GM18505 (cell line): Measurements from ENCODE around the gene HEATR1.

Experiments used
- ATAC-seq: cut with Tn5 transposase; IDR thresholded peaks from one replicate; pipeline ENCODE4 v1.9.1; 2021; ENCODE audit not compliant: unreplicated experiment
- POLR2A ChIP-seq: IDR thresholded peaks from 4 replicates; pipeline ENCODE4 v1.6.1; 2011; ENCODE audit warnings: borderline replicate concordance; ENCODE audit not compliant: insufficient read depth, insufficient read length; ENCODE audit errors: extremely low read depth

The HEATR1 gene

GRCh38 chr1:236603991-236604904, at the start of gene HEATR1:
Gene HEATR1, minus strand, starts transcription at chr1:236604516. Its CDS starts 421 bp downstream, at chr1:236604095.
- TF ChIP-seq POLR2A, result peak; percentile 88

GRCh38 chr1:236645016-236645680, 40.8 kb upstream of the HEATR1 start:
- ATAC-seq, result no peak
- TF ChIP-seq POLR2A, result no peak

More at GRCh38 chr1:236603991-236604904, at the start of gene HEATR1:
- peak; percentile 94 for ATAC-seq

- TF ChIP-seq POLR2A, result no peak
- no peak for ATAC-seq
Observed at GRCh38 chr1:236642763-236643162, 38.4 kb upstream of the HEATR1 start.

GRCh38 chr1:236639686-236640085, 35.4 kb upstream of the HEATR1 start:
- TF ChIP-seq POLR2A, result no peak

GRCh38 chr1:236638945-236639344, 34.6 kb upstream of the HEATR1 start:
- no peak for ATAC-seq
- no peak for TF ChIP-seq POLR2A

More at GRCh38 chr1:236639686-236640085, 35.4 kb upstream of the HEATR1 start:
- ATAC-seq, result no peak

- no peak for ATAC-seq
- TF ChIP-seq POLR2A, result no peak
Observed at GRCh38 chr1:236636017-236636416, 31.7 kb upstream of the HEATR1 start.

- TF ChIP-seq POLR2A, result no peak
- ATAC-seq, result no peak
Observed at GRCh38 chr1:236627727-236628408, 23.6 kb upstream of the HEATR1 start.

- no peak for ATAC-seq
- TF ChIP-seq POLR2A, result no peak
Observed at GRCh38 chr1:236623371-236624166, 19.3 kb upstream of the HEATR1 start.

GRCh38 chr1:236622407-236622806, 18.1 kb upstream of the HEATR1 start:
- TF ChIP-seq POLR2A, result no peak
- ATAC-seq, result no peak

GRCh38 chr1:236619398-236619797, 15.1 kb upstream of the HEATR1 start:
- no peak for TF ChIP-seq POLR2A
- no peak for ATAC-seq

GRCh38 chr1:236618507-236618906, 14.2 kb upstream of the HEATR1 start:
- ATAC-seq, result no peak
- no peak for TF ChIP-seq POLR2A

- TF ChIP-seq POLR2A, result no peak
- no peak for ATAC-seq
Observed at GRCh38 chr1:236615399-236616148, 11.3 kb upstream of the HEATR1 start.
